NT2/D1 (cell line): ENCODE data around the gene ALDH3B2.

Experiments used
- YY1 ChIP-seq: IDR thresholded peaks from 2 replicates; pipeline ENCODE4 v1.6.1; 2011; ENCODE audit not compliant: insufficient read length, insufficient read depth
- ZNF274 ChIP-seq: IDR thresholded peaks from 2 replicates; pipeline ENCODE4 v1.6.1; 2011; ENCODE audit warnings: mild to moderate bottlenecking, low read depth, low read length

DNA sequence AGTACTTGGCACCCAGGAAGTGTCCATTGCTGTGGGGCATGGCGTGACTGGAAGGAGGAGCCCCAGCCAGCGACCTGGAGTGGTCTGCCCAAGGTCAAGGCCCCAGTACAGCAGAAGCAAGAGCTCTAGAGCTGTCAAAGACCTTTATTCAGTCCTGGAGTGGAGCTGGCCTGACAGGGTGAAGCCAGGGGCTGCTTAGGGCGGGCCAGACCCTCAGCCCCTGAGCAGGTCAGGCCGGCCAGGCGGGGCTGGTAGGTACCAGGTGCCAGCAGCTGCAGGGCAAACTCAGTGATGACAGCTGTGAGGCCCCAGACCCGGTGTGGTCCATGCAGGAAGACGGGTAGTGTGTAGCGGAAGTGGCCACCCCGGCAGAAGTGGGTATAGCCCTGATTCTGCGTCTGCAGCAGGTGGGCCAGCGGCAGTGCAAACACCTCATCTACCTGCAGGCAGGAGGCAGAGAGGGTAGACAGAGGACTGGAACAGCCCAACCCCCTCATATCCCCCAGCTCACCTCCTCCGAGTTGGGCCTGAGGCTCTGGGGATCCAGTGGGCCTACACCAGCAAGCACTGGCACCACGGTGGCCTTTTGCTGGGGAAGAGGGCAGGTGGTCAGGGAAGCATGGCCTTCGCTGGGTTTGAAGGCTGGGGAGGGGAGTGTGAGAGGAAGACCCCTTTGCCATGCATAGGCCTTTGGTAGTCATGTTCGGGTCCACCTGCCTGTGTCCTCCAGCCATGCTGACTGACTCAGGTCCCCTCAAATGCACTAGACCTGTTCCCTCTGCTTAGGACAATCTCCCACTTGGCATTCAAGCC lies 46.4 kb downstream of the ALDH3B2 start:
- TF ChIP-seq YY1 (no peak), ZNF274 (no peak)
